Mucosa of descending colon (tissue), 3 donors: Measurements from ENCODE around the gene PKP1. TPM values are rescaled to one million over a fixed set of nuclear protein-coding genes. Genes with fewer than 3 reads are reported as not detected.

Experiments used
- ATAC-seq: fragments of 200-7000 bp; cut with Tn5 transposase; one replicate; pipeline ENCODE4 v1.9.1; 2020; ENCODE audit warnings: mild to moderate bottlenecking, moderate library complexity
- DNase-seq, 3 donors: peaks; one replicate each; pipeline ENCODE4 v3.0.0-alpha.2; 2020
- H3K36me3 ChIP-seq: fragments of 200-600 bp; one replicate; pipeline ENCODE4 v1.8.0; 2021; ENCODE audit warnings: low read depth, mild to moderate bottlenecking
- H3K4me1 ChIP-seq: fragments of 200-600 bp; one replicate; pipeline ENCODE4 v1.8.0; 2021; ENCODE audit warnings: low read depth, mild to moderate bottlenecking
- H3K4me3 ChIP-seq: fragments of 200-600 bp; one replicate; pipeline ENCODE4 v1.8.0; 2021; ENCODE audit warnings: mild to moderate bottlenecking
- H3K9me3 ChIP-seq: fragments of 200-600 bp; one replicate; pipeline ENCODE4 v1.8.0; 2021; ENCODE audit warnings: mild to moderate bottlenecking
- CTCF ChIP-seq: fragments of 200-600 bp; IDR thresholded peaks from one replicate; pipeline ENCODE4 v1.8.0; 2022; ENCODE audit warnings: antibody characterized with exemption, mild to moderate bottlenecking
- intact Hi-C, 2 donors: fragments of 100-400 bp; cut with DNase I in 1 of 2; cut with micrococcal nuclease in 1 of 2; formaldehyde crosslinking; loops; one replicate each; pipeline versions ENCODE4 v1.11.0 to v1.11.1; 2022; cut with DNase I, micrococcal nuclease
- total RNA-seq, 3 donors: library from RNA; stranded (reverse); fragmentation: NEBNext Ultra II Directional in 2 of 3; extraction: Animal tissue kit (Norgen Biotek cat#: 25700) in 2 of 3; gene quantifications; one replicate each; pipeline versions ENCODE4 v1.2.1 to v1.2.4, GENCODE V29; 2021 to 2023
- donor health status: DM: no; HTN: no; CAD: no; lungs with moderate emphysema.
- donor health status: DM: no; HTN: no; CAD: no.
- donor health status: DM: no; HTN: yes; CAD: no.

Gene PKP1
- total RNA-seq, 3 donors from 2014 or later = 0.27 to 0.41 TPM; not detected in 1

- Histone ChIP-seq H3K4me3 (no peak overlapping the region), H3K9me3 (no peaks in the 10 kb centered on the region), H3K36me3 (no peaks in the 10 kb centered on the region), H3K4me1 (peaks cover 10% of the 10 kb centered on the region)
- no peak for DNase-seq
- no peak for ATAC-seq
- intact Hi-C loops = no loop called here
- TF ChIP-seq CTCF = no peak
These were observed 24.5 kb upstream of the PKP1 start for GRCh38 chr1:201258763-201259230.

- H3K36me3 ChIP-seq = no peaks in the 10 kb centered on the region
- no peak overlapping the region for H3K4me3 ChIP-seq
- H3K9me3 ChIP-seq = no peaks in the 10 kb centered on the region
- intact Hi-C loops = no loop called here
- no peak for TF ChIP-seq CTCF
- ATAC-seq (peak; percentile 82), DNase-seq (peak in 2 of 3 donors; percentile 36 to 59)
- peaks cover 10% of the 10 kb centered on the region for H3K4me1 ChIP-seq
These were observed 23.6 kb upstream of the PKP1 start for GRCh38 chr1:201259476-201260235.

GRCh38 chr1:201260236-201260590 is 23.1 kb upstream of the PKP1 start:
- intact Hi-C loops = no loop called here
- H3K4me1 ChIP-seq = peaks cover 10% of the 10 kb centered on the region
- no peak overlapping the region for H3K4me3 ChIP-seq
- no peaks in the 10 kb centered on the region for H3K9me3 ChIP-seq
- ATAC-seq (peak; percentile 26), DNase-seq (no peak)
- no peaks in the 10 kb centered on the region for H3K36me3 ChIP-seq
- TF ChIP-seq CTCF = no peak

GRCh38 chr1:201260648-201261311 is 22.5 kb upstream of the PKP1 start:
- ATAC-seq (no peak), DNase-seq (no peak)
- Histone ChIP-seq H3K4me3 (no peak overlapping the region), H3K36me3 (no peaks in the 10 kb centered on the region), H3K9me3 (no peaks in the 10 kb centered on the region), H3K4me1 (peaks cover 10% of the 10 kb centered on the region)
- intact Hi-C loops = no loop called here
- no peak for TF ChIP-seq CTCF

GRCh38 chr1:201261771-201262547 is 21.3 kb upstream of the PKP1 start:
- intact Hi-C loops = no loop called here
- no peak for TF ChIP-seq CTCF
- ATAC-seq = no peak
- Histone ChIP-seq H3K36me3 (no peaks in the 10 kb centered on the region), H3K9me3 (no peaks in the 10 kb centered on the region), H3K4me1 (peaks cover 10% of the 10 kb centered on the region), H3K4me3 (no peak overlapping the region)
- DNase-seq = no peak
